Ishikawa (cell line): ENCODE results near the gene MED26.

Source experiments
- FOXM1 ChIP-seq: IDR thresholded peaks from 2 replicates; pipeline ENCODE4 v1.6.1; 2012; ENCODE audit warnings: low read depth, borderline replicate concordance
- ZBTB7A ChIP-seq: IDR thresholded peaks from 2 replicates; pipeline ENCODE4 v1.6.1; 2012; ENCODE audit warnings: low read depth

DNA sequence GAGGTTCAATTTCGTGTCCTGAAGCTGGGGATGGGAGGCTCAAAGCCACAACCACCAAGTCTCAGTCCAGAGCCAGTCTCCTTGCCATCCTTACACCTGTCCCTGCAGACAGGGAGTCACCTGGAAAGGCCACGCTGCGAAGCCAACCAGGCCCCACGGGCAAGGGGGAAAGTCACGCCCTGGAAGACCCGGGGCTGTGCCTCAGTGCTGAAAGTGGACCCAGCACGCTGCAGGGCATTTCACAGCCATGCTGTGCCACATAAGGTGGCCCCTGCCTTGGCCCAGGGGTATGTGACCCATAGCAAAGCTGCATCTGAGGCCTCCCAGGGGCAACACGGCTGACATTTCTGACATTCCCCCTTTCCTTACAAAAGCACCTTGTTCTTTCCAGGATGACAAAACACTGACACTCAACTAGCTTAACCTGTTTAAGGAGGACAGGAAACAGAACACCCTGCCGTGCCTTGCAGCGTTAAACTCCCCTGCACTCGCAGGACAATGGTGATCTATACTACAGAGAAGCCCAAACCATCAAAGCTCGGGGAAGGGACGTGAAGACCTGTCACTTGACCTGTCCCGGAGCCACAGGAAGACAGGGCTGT lies 100.6 kb downstream of the MED26 start:
- TF ChIP-seq ZBTB7A (no peak; the same call in 1 of the 2 replicates), FOXM1 (no peak)
